NT2/D1 (cell line): ENCODE data around the gene STK11.

Experiments used
- DNase-seq: peaks from one replicate; pipeline ENCODE4 v3.0.0-alpha.2; 2011; ENCODE audit warnings: low read depth, low spot score
- H3K27me3 ChIP-seq: 2 replicates; pipeline ENCODE4 v1.6.0; 2011; ENCODE audit warnings: mild to moderate bottlenecking; ENCODE audit not compliant: insufficient read length, insufficient read depth
- H3K36me3 ChIP-seq: 2 replicates; pipeline ENCODE4 v1.6.1; 2011; ENCODE audit warnings: mild to moderate bottlenecking, low read length, mixed read lengths; ENCODE audit not compliant: insufficient read depth, insufficient read length
- H3K4me1 ChIP-seq: 2 replicates; pipeline ENCODE4 v1.5.1; 2011; ENCODE audit not compliant: insufficient read depth, insufficient read length
- H3K4me3 ChIP-seq: 2 replicates; pipeline ENCODE4 v1.5.1; 2011; ENCODE audit warnings: low read depth; ENCODE audit not compliant: insufficient read length
- H3K9ac ChIP-seq: 2 replicates; pipeline ENCODE4 v1.6.0; 2011; ENCODE audit warnings: low read depth; ENCODE audit not compliant: insufficient read length
- H3K9me3 ChIP-seq: 2 replicates; pipeline ENCODE4 v1.5.1; 2011; ENCODE audit warnings: mild to moderate bottlenecking, low read length; ENCODE audit not compliant: insufficient read depth
- SUZ12 ChIP-seq: IDR thresholded peaks from 2 replicates; pipeline ENCODE4 v1.6.1; 2011; ENCODE audit not compliant: insufficient read length, insufficient read depth; ENCODE audit errors: extremely low read depth
- YY1 ChIP-seq: IDR thresholded peaks from 2 replicates; pipeline ENCODE4 v1.6.1; 2011; ENCODE audit not compliant: insufficient read length, insufficient read depth
- ZNF274 ChIP-seq: IDR thresholded peaks from 2 replicates; pipeline ENCODE4 v1.6.1; 2011; ENCODE audit warnings: mild to moderate bottlenecking, low read depth, low read length

STK11 gene

DNA sequence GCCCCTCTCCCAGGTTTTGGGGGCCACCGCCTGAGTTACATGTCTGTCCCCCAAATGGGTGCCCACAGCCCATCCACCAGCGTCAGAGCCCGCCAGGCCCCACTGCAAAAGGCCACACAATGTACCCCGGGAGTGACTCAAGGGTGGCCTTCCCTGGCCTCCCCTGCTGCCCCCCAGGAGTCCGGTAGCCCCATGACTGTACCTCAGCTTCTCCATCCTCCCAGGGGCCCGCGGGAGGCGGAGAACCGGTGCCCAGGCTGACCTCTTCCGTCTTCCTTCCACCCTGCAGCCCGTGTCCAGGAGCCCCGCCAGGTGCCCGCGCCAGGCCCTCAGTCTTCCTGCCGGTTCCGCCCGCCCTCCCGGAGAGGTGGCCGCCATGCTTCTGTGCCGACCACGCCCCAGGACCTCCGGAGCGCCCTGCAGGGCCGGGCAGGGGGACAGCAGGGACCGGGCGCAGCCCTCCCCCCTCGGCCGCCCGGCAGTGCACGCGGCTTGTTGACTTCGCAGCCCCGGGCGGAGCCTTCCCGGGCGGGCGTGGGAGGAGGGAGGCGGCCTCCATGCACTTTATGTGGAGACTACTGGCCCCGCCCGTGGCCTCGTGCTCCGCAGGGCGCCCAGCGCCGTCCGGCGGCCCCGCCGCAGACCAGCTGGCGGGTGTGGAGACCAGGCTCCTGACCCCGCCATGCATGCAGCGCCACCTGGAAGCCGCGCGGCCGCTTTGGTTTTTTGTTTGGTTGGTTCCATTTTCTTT lies 21.9 kb downstream of the STK11 start:
- peaks cover 80% of the 10 kb centered on the region for H3K36me3 ChIP-seq
- TF ChIP-seq ZNF274 (no peak), SUZ12 (no peak), YY1 (no peak)
- no peak overlapping the region for H3K9ac ChIP-seq

GRCh38 chr19:1228161-1228957 lies 22.8 kb downstream of the STK11 start:
- Histone ChIP-seq H3K27me3 (no peaks in the 10 kb centered on the region), H3K36me3 (peaks cover 80% of the 10 kb centered on the region), H3K4me3 (no peak overlapping the region), H3K9ac (no peak overlapping the region), H3K4me1 (peaks cover 28% of the 10 kb centered on the region), H3K9me3 (no peaks in the 10 kb centered on the region)
- no peak for DNase-seq
- TF ChIP-seq ZNF274 (no peak), SUZ12 (no peak), YY1 (no peak)

More for the DNA sequence above, 21.9 kb downstream of the STK11 start:
- Histone ChIP-seq H3K4me1 (peaks cover 32% of the 10 kb centered on the region), H3K4me3 (no peak overlapping the region), H3K27me3 (no peaks in the 10 kb centered on the region), H3K9me3 (no peaks in the 10 kb centered on the region)
- DNase-seq, result no peak

DNA sequence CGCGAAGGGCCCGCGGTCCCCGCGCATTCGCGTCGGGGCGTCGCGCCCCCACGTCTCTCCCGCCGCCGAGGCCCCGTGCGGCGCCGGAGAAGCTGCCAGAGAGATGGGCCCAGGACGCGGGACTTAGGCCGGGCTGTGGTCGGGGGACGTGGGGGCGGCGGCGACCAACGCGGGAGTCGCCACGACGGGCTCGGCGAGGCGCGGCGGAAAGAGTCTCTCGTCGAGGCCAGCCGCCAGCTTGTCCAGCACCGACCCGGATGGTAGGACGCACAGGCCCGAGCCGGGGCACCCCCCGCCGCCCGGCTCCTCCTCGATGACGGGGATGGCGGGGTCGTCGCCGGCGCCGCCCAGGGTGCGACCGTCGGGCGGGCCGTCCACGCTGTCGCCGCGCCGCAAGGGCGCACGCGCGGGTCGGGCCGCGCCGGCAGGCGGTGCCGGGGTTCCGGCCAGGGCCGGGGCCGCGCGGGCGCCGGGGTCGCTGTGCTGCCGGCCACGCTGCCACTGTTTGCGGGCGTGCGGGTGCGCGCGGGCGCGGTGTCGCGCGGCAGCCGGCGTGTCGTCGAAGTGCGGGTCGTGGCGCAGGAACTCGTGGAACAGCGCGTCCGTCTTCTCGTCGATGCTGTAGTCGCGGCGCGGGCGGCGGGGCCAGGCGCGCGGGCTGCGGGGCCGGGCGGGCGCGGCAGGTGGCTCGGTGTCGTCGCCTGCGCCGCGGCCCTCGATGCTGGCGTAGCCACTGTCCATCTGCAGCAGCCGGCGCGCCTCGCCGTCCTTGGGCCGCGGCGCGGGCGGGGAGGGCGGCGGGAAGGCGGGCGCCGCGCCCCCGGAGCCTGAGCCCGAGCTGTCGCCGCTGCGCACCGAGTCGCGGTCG lies 23.7 kb downstream of the STK11 start:
- H3K36me3 ChIP-seq, result peaks cover 80% of the 10 kb centered on the region

DNA sequence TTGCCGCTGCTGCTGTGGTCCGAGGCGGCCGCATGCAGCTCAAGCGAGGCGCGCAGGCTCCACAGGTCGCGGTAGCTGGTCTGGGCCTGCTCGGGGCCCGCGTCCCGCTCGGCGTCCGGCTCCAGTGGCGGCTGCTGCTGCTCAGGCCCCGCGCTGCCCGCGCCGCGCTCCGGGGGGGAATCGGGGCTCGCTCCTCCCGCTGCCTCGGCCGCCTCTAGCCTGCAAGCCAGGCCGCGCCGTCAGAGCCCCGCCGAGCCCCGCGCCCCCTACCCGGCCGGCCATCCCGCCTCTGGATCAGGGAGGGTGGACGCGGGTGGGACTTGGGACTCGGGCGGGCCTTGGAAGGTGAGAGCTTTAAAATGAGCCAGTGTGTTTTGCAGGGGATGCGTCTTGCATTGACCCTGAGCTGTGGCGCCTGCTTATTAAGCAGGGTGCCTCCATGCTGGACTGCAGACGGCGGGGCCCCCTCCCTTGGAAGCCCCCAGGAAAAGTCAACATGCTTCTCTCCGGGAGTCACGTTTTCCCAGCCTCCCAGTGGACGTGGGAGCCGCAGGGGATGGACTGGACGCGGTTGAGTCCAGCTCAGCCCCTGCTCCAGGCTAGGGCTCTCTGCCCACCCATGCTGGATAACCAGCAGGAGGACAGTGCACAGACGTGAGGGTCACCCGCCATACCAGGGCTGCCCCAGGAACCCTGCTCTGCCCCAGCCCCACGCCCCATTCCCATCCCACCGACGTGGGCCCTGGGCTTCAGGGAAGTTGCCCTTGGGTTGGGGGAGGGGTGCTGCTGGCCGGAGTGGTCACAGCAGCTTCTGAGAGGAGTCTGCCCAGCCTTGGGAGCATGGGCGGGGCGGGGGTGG lies 24.6 kb downstream of the STK11 start:
- H3K4me1 ChIP-seq, result peaks cover 20% of the 10 kb centered on the region
- H3K27me3 ChIP-seq, result no peaks in the 10 kb centered on the region
- DNase-seq, result no peak
- H3K9me3 ChIP-seq, result no peaks in the 10 kb centered on the region
- H3K4me3 ChIP-seq, result no peak overlapping the region
- no peak for TF ChIP-seq ZNF274
- TF ChIP-seq YY1, result no peak
- TF ChIP-seq SUZ12, result no peak
- peaks cover 80% of the 10 kb centered on the region for H3K36me3 ChIP-seq
- H3K9ac ChIP-seq, result peak overlapping the region; percentile 42

More for the DNA sequence above, 23.7 kb downstream of the STK11 start:
- TF ChIP-seq SUZ12 (no peak), ZNF274 (no peak), YY1 (no peak)
- H3K9ac ChIP-seq, result no peak overlapping the region
- H3K9me3 ChIP-seq, result no peaks in the 10 kb centered on the region
- no peaks in the 10 kb centered on the region for H3K27me3 ChIP-seq
- DNase-seq, result no peak
- no peak overlapping the region for H3K4me3 ChIP-seq
- H3K4me1 ChIP-seq, result peaks cover 25% of the 10 kb centered on the region

- TF ChIP-seq SUZ12, result no peak
- no peak for TF ChIP-seq YY1
- no peak for TF ChIP-seq ZNF274
- no peak for DNase-seq
- Histone ChIP-seq H3K27me3 (no peaks in the 10 kb centered on the region), H3K36me3 (peaks cover 81% of the 10 kb centered on the region), H3K4me3 (no peak overlapping the region), H3K4me1 (peaks cover 26% of the 10 kb centered on the region), H3K9me3 (no peaks in the 10 kb centered on the region), H3K9ac (peak overlapping the region; percentile 42)
These were observed 25.4 kb downstream of the STK11 start for GRCh38 chr19:1230783-1231489.
